DMS79 (cell line): ENCODE measurements around the gene NRP1.
"Not testable (repeated sequence)": the region's sequence is repeated elsewhere in the genome, so short reads cannot be mapped to it uniquely, and the experiment has no call there.

ENCODE experiments used
- DNase-seq: peaks from one replicate; lab custom pipeline; 2025; lab: John Stamatoyannopoulos, UW

Gene NRP1

DNA sequence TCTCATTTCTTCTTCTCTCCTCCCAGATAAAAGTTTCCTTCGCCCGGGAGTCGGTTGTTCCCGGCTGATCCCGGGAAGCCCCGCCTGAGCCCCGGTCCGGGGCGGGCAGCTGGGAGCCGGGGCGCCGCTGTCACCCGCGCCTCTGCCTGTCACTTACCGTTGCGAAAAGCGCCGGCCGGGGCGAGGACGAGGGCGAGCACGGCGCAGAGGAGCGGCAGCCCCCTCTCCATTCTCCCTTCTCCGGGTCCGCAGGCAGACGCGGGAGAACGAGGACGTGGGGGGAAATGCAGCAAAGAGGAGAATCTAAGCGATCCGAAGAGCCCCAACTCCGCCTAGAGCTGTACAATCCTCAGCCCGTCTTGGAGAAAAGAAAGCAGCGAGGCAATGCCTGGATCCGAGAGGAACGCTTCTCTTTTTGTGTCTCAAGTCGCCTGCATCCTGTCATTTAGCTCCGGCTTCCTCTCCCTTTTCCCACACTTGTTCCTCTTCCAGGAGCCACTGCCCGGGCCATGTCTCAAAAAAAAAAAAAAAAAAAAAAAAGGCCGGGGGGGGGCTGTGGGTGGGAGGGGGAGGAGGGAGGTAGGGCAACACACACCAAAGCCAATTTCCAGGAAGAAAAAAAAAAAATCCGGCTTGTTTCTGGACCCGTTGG is at the start of gene NRP1:
Gene NRP1, minus strand, starts transcription at position 515 of the 652 bp plus-strand sequence. Its CDS starts 285 bp downstream, at position 230.
- no peak for DNase-seq

DNA sequence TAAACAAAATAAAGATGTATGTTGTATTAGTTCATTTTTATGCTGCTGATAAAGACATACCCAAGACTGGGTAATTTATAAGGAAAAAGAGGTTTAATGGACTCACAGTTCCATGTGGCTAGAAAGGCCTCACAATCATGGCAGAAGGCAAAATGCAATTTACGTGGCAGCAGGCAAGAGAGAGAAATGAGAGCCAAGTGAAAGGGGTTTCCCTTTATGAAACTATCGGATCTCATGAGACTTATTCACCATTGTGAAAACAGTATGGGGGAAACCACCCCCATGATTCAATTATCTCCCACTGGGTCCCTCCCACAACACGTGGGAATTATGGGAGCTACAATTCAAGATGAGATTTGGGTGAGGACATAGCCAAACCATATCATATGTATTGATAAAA is 49.7 kb upstream of the NRP1 start:
- not testable (repeated sequence) for DNase-seq

DNA sequence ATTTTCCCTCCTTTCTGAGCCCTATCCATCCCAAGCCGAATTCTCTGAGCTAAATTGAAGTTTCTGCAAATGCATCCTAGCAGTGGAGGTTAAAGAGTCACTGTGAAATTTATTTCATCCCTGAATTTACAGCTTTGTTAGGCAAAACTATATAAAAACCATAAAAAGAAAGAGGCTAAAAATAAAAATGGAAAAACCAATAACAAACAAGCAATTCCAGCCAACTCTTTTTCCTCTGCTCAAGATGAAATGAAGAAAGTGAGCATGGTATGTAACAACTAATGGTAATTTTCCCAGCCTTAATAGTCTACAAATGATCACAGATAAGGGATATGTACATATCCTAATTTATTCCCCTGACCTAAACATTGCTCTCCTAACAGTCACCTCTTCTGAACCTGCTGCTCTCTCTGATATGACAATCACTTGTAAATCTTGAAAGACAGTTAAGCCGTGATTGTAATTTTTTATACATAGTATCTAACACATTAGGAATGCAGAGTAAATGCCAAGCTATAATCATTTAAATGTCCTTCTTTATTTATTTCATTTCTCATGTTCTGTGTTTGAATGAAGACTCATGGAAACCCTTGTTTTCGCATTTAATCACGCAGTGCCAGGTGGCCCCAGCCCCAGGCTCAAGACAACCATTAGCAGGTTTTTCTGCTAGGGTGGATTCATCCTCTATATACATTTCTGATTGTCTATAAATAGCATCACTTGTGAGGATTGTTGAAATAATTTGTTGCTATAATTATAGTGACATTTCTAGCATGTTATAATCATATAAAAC is 48.6 kb upstream of the NRP1 start:
- DNase-seq: no peak

DNA sequence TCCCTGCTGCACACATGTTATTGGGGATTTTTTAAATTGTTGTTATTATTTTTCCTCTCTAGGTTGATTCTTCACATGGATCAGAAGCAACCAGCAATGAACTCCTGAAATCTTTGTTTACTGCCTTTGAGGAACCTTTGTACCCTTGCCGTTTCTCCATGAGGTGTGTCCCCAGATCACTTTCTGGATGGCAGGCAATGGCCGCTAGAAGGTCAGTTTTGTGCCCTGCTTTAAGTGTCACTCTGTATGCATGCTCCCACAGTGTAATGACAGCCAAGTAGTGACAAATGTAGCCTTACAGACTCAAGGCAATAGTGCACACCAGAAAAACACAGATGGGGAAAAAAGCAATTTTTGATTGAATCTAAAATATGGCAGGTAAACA is 47.7 kb upstream of the NRP1 start:
- DNase-seq: no peak

DNA sequence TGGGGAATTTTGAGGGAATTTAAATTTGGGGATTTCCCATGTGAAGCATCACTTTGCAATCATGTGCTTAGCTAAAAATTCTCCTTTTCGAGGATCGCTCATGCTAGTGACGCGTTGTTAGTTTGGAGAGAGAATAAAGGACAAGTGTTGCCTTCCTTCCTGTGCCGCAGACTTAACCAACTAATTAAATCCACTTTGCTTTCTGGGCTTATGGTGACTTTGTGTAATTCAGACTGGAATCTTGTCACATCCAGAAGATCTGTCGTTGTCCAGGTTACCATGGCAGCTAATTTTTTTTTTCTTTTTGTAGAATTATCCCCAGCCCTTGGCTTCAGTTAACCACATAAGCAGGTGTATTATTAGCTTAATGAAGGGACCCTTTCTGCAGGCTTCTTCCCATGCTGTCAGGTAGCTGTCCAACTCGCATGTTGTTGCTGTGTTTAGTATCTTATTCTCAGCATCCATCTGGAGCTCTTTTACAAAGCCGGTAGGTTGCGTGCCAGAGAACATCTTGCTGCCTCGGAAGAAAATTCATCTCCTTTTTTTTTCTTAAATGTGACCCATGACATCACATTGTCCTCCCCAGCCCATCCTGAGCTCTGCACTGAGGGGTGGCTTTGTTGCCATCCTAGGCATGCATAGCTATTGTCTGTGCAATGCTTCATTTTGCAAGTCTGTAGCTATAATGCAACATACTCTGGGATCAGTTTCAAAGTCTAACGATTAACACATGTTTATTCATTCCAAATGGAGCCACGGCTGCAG is 47.2 kb upstream of the NRP1 start:
- DNase-seq: no peak

DNA sequence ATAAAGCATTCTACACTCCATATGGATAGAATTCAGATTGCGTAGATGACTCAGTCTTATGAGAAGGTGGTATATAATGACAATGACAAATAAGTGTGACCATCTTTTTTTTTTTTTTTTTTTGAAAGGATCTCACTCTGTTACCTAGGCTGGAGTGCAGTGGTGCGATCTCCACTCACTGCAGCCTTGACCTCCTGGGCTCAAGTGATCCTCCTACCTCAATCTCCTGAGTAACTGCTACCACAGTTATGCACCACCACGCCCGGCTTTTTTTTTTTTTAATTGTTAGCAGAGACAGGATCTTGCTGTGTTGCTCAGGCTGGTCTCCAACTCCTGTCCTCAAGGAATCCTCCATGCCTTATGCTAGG is 43.2 kb upstream of the NRP1 start:
- DNase-seq: no peak

DNA sequence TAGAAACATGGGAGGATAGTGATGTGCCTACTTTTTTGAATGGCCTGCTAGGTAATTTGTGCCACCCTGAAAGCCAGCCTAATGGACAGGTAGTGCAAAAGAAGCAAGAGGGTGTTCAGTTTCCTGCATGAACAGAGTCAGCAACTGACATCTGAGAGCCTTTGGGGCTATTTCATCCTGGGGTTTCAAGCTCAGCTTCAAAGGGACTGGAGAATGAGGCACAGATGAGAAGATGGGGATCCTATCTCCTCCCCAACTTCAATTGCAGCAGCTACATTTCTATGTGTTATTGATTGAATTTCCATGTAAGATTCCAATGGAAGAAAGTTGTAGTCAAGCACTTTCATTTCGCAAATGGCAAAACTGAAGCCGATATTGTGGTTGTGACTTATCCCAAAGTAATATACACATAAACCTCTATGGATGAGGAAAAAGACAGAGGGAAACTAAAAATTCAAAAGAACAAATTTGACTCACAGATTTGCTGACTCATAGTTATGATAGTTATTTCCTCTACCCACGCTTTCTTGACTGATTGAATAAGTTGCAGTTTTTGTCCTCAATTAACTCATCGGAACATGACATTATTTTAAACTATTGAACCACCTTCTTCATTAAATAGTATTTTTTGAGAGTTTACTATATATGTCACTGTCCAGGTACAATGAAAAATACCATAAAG is 42.6 kb upstream of the NRP1 start:
- no peak for DNase-seq

DNA sequence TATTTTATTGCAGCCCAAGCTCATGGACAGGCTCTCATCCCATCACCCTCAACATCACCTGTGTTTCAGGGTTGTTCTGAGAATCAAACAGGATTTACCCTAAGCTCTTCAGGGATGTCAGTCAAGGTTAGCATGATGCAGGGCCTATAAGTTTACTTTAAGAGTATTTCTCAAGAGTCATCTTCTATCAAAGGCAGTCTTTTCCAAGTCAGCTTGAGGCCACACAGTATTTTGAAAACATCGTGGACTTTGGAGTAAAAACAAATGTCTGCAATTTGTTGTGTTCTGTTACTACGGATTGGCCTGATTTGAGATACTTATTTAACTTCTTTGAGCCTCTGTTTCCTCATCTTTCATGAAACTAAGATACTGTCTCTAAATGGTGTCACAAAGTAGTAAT is 42.0 kb upstream of the NRP1 start:
- DNase-seq: no peak

DNA sequence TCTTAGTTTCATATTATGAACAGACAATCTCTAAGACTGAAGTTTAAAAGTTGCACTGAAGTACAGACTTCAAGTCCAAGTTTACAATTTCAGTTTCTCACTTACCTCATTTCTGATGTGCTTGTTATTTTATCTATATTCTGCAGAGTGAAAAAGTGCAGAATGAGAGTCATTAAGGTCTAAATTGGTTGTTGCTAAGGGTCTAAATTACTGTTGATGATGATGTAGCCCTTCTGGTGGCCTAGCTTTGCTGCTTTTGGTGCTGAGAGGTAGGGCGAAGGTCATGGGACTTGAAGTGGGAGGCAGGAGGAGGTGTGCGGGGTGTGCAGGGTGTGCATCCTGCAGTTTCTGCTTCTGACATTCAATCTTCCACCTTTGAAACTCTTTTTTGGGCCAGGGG is 38.8 kb upstream of the NRP1 start:
- no peak for DNase-seq

DNA sequence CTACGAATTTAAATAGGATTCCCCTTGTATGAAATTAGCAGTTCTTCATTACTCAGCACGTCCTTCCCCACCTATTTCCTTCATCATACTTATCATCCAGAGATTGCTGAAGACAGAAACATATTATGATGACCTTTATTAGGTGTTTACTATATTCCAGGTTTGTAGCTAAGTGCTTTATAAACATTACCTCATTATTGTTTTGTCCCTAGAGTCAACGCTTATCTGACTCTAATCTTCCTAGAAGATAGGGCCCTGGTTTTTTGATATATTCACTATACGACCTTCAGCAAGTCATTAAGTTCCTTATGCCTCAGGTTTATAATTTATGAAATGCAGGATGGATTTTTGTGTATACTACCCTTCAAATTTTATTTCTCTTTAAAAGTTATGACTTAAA is 36.8 kb upstream of the NRP1 start:
- no peak for DNase-seq

DNA sequence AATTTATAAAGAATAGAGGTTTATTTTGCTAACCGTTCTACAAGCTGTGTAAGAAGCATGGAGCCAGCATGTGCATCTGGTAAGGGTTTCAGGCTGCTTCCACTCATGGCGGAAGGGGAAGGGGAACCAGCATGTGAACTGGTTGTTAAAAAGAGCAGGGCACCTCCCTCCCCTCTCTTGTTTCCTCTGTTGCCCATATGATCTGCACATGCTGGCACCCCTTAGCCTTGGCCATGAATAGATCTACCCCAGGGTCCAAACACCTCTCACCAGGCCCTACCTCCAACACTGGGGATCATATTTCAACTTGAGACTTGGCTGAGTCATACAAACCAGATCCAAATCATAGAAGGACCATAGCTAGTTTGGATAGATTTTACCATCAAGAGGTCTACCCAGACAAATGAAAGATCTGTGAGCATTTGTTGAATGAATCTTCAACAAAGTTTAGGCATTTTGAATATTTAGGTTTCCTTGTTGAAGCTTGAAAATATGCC is 36.0 kb upstream of the NRP1 start:
- DNase-seq: no peak

DNA sequence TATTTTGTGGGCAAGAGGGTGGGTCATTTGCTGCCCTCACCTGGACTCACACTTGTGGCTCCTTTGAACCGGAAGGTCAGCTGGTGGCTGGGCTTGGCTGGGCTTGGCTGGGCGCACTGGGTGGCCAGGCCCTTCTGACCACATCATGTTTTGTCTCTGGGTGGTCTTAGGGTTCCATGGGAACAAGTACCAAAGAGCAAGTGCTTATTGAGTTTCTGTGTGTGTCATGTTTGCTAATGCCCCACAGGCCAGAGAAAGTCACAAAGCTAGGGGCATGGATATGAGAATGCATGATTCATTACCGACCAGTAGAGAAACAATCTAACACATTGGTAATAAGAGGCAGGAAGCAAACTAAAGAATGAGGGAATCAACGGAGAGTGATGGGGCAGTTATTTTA is 33.6 kb upstream of the NRP1 start:
- no peak for DNase-seq

DNA sequence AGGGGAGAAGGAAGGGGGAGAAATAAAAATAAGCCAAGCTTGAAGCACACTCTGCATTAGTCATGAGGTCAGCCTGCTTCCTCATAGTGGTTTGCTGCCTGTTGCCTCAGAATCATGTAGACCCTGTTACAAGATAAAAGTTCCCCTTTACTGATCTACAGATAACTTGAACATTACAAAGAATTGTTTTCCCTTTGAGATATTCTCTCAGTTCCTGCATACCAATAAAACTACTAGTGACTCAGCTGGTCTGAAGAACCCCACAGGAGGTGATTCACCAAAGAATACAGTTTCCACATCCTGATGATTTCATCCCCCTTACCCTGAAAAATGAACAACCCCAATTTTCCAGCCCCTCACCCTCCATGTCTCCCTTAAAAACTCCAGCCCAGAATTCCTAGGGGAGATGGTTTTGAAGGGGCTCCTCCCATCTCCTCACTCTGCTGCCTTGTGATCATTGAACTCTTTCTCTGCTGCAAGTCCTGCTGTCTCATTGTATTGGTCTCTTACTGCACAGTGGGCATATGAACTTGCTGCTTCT is 31.5 kb upstream of the NRP1 start:
- DNase-seq: no peak

DNA sequence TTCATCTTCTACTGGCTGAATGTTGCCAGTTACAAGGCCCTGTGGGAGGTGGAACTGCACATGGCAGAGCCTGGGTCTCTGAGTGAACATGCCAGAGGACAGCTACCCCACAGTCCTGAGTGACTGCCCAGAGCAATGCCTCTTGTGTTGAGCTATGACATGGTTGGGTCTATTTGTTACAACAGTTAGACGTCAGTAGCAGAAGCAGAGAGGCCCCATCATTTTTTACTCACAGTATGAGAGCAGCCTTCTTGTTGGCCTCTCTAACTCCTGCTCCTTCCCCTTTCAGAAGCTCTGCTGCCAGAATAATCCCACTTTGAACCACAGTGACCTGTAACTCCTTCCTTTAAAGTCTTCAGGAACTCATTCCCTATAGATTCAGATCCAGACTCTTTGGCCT is 30.8 kb upstream of the NRP1 start:
- DNase-seq: no peak

DNA sequence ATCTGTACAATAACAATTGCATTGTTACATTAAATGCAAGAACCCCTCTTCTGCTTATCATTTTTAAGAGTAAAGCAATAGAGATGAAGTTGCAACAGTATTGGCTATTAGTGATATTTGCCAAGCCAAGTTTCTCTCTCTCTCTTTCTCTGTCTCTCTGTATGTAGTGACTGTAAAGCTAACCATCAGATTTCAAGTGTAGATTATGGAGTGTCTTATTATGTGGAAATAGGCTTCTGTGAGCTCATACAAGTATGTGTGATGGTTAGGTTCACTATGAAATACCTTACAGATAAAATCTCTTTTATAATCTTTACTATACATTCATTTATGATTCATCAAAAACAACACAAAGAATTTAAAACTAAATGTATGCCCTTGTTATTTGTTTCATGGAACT is 28.6 kb upstream of the NRP1 start:
- no peak for DNase-seq

DNA sequence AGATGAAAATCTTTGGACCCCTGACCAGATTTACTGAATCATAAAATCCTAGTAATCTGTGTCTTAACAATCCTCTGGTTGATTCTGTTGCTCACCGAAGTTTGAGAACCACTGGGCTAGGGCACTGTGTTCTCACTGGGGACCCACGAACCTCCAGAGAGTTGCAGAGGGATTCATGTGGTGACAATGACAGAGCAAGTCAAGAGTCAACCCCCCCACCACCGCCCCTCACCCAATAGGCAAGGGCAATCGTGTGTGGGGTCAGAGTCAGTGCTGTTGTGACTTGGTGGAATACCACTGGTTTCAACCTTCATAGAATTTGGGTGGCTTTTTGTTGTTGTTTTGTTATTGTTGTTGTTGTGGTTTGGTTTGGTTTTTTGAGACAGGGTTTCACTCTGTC is 23.5 kb upstream of the NRP1 start:
- no peak for DNase-seq

DNA sequence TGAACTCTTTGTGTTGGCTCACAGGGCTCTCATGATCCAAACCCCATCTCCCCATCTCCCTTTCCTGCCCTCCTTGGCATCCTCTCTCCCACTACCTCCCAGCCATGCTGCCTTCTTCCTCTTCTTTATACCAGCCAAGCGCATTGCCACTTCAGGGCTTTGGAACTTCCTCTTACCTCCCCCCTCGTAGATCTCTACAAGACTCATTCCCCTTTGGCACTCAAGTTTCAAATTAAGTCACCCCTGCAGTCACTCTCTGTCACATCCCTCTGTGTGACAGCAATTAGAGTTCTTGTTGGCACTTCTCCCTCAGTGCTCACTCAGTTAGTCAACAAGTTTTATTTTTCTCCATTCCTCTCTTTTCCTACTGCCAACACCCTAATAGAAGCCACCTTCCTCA is 20.8 kb upstream of the NRP1 start:
- DNase-seq: no peak

DNA sequence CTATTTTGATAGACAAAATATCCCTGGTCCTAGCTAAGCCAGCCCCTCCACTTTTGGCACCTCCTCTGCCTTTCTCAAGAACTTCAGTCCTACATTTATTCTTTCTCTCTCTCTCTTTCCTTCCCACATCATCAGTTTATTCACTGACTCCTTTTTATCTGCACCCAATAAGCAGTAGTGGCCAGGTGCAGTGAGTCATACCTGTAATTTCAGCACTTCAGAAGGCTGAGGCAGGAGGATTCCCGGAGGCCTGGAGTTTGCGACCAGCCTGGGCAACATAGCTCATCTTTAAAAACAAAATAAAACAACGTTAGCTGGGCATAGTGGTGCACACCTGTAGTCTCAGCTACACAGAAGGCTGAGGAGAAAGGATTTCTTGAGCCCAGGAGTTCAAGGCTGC is 19.4 kb upstream of the NRP1 start:
- DNase-seq: no peak

DNA sequence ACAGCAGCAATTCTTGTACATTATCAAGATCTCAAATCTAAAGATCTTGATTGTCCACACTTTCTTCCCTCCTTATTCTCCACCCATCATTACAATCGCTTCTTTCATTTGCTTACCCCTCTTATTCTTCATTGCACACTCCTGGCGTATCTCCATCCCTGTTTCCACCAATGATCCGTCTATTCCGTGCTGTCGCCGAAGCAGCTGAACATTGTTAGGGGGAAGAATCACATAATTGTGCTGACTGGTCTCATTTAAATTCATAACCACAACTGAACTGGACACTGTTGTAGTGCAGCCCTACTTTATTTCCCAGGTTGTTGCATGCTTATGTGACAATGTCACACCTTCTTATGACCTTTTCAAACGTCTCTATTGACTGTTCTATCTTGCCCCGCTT is 18.9 kb upstream of the NRP1 start:
- no peak for DNase-seq

DNA sequence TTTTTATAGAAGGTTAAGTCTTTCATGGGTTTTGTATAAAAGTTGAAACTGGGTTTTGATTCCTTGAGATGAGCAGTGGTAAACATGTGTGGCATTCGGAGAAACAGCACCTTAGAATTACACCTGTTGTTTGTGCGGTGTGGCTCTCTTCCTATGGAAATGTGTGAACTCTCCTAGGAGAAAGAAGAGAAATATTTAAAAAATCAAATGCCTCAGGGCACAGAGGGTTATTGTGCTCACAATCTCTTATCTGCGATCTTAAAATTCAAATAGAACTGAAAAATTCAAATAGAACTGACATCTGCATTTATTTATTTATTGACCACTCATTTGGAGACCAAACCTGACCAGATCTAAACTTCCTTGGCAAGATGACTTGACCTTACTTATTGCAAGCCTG is 18.1 kb upstream of the NRP1 start:
- DNase-seq: no peak

DNA sequence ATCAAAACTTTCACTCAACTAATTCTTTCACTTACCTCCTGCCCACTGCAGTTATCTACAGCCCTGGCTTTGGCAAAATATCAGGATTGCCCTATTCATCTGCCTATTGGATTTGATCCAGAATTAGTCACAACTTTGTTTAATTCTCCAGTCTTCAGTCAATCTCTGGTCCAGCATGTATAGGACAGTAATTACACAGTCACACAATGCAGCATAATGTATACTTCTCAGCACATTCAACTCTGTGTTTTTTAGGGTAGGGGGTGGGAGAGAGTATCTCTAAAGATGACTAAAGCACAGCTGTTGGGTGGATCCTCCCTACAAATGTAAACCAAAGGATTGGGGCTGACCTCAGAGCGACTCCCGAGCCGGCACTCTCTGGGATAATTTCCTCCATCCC is 17.7 kb upstream of the NRP1 start:
- DNase-seq: no peak

DNA sequence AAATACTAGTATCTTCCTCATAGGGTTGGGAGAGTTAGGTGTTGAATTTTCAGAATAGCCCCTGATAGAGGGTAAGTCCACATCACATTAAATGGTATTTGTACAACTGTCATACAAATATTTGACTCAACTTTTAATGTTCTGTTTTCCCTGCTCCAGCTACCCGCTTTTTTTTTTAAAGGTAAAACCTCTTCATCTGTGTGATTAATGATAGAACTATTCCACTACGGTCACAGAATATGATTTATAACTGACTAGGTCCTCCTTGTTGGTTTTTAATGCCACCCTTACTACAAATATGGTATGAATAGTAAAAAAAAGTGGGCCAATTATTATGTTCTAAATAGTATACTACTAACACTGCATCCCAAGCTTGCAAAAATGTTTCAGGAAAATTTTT is 15.6 kb upstream of the NRP1 start:
- DNase-seq: no peak
